ENCODE measurements around the gene GP1BA.

Gene GP1BA

GRCh38 chr17:4971826-4972225 is 39.7 kb downstream of the GP1BA start:
- Histone ChIP-seq H3K4me1 (ENCODE audit: control insufficient read depth in 1 of 2, insufficient read depth in 2 of 2, low read length in 2 of 2) (peaks cover 11 to 42% of the 10 kb centered on the region in 2 donors), H3K27ac (ENCODE audit: low read length) (peak overlapping the region; percentile 39), H3K27me3 (ENCODE audit: low read depth, low read length) (no peaks in the 10 kb centered on the region), H3K36me3 (ENCODE audit: control insufficient read depth in 1 of 2, insufficient read depth in 2 of 2, low read length in 2 of 2) (peaks cover 38 to 45% of the 10 kb centered on the region in 2 donors), H3K9me3 (ENCODE audit: control insufficient read depth in 1 of 2, low read length in 2 of 2) (no peaks in the 10 kb centered on the region), H3K4me3 (ENCODE audit: low read depth in 1 of 2, low read length in 2 of 2) (no peak overlapping the region)

- H3K4me1 ChIP-seq (ENCODE audit: control insufficient read depth in 1 of 2, insufficient read depth in 2 of 2, low read length in 2 of 2) = peaks cover 11 to 42% of the 10 kb centered on the region in 2 donors
- H3K27me3 ChIP-seq (ENCODE audit: low read depth, low read length) = no peaks in the 10 kb centered on the region
- H3K36me3 ChIP-seq (ENCODE audit: control insufficient read depth in 1 of 2, insufficient read depth in 2 of 2, low read length in 2 of 2) = peaks cover 42 to 49% of the 10 kb centered on the region in 2 donors
- peak overlapping the region; percentile 39 for H3K27ac ChIP-seq (ENCODE audit: low read length)
- H3K4me3 ChIP-seq (ENCODE audit: low read depth in 1 of 2, low read length in 2 of 2) = no peak overlapping the region
- no peaks in the 10 kb centered on the region for H3K9me3 ChIP-seq (ENCODE audit: control insufficient read depth in 1 of 2, low read length in 2 of 2)
These were observed 40.2 kb downstream of the GP1BA start for GRCh38 chr17:4972322-4972721.

- Histone ChIP-seq H3K9me3 (ENCODE audit: control insufficient read depth in 1 of 2, low read length in 2 of 2) (no peaks in the 10 kb centered on the region), H3K4me3 (ENCODE audit: low read depth in 1 of 2, low read length in 2 of 2) (no peak overlapping the region), H3K27me3 (ENCODE audit: low read depth, low read length) (no peaks in the 10 kb centered on the region), H3K27ac (ENCODE audit: low read length) (no peak overlapping the region), H3K36me3 (ENCODE audit: control insufficient read depth in 1 of 2, insufficient read depth in 2 of 2, low read length in 2 of 2) (peaks cover 46 to 51% of the 10 kb centered on the region in 2 donors), H3K4me1 (ENCODE audit: control insufficient read depth in 1 of 2, insufficient read depth in 2 of 2, low read length in 2 of 2) (peaks cover 11 to 42% of the 10 kb centered on the region in 2 donors)
These were observed 40.7 kb downstream of the GP1BA start for GRCh38 chr17:4972752-4973151.

GRCh38 chr17:4973256-4974114 is 41.4 kb downstream of the GP1BA start:
- peaks cover 53 to 57% of the 10 kb centered on the region in 2 donors for H3K36me3 ChIP-seq (ENCODE audit: control insufficient read depth in 1 of 2, insufficient read depth in 2 of 2, low read length in 2 of 2)
- H3K4me3 ChIP-seq (ENCODE audit: low read depth in 1 of 2, low read length in 2 of 2) = no peak overlapping the region

GRCh38 chr17:4974115-4974670 is 42.1 kb downstream of the GP1BA start:
- Histone ChIP-seq H3K36me3 (ENCODE audit: control insufficient read depth in 1 of 2, insufficient read depth in 2 of 2, low read length in 2 of 2) (peaks cover 57 to 58% of the 10 kb centered on the region in 2 donors), H3K4me3 (ENCODE audit: low read depth in 1 of 2, low read length in 2 of 2) (no peak overlapping the region), H3K4me1 (ENCODE audit: control insufficient read depth in 1 of 2, insufficient read depth in 2 of 2, low read length in 2 of 2) (peaks cover 6 to 33% of the 10 kb centered on the region in 2 donors), H3K9me3 (ENCODE audit: control insufficient read depth in 1 of 2, low read length in 2 of 2) (no peaks in the 10 kb centered on the region), H3K27me3 (ENCODE audit: low read depth, low read length) (no peaks in the 10 kb centered on the region), H3K27ac (ENCODE audit: low read length) (no peak overlapping the region)

More at GRCh38 chr17:4973256-4974114, 41.4 kb downstream of the GP1BA start:
- Histone ChIP-seq H3K27me3 (ENCODE audit: low read depth, low read length) (no peaks in the 10 kb centered on the region), H3K9me3 (ENCODE audit: control insufficient read depth in 1 of 2, low read length in 2 of 2) (no peaks in the 10 kb centered on the region), H3K4me1 (ENCODE audit: control insufficient read depth in 1 of 2, insufficient read depth in 2 of 2, low read length in 2 of 2) (peaks cover 10 to 39% of the 10 kb centered on the region in 2 donors), H3K27ac (ENCODE audit: low read length) (no peak overlapping the region)

GRCh38 chr17:4978726-4979125 is 46.6 kb downstream of the GP1BA start:
- H3K36me3 ChIP-seq (ENCODE audit: control insufficient read depth in 1 of 2, insufficient read depth in 2 of 2, low read length in 2 of 2) = peaks cover 37 to 75% of the 10 kb centered on the region in 2 donors
- H3K27ac ChIP-seq (ENCODE audit: low read length) = no peak overlapping the region
- no peak overlapping the region for H3K4me3 ChIP-seq (ENCODE audit: low read depth in 1 of 2, low read length in 2 of 2)
- no peaks in the 10 kb centered on the region for H3K9me3 ChIP-seq (ENCODE audit: control insufficient read depth in 1 of 2, low read length in 2 of 2)
- H3K4me1 ChIP-seq (ENCODE audit: control insufficient read depth in 1 of 2, insufficient read depth in 2 of 2, low read length in 2 of 2) = peaks cover 4 to 16% of the 10 kb centered on the region in 2 donors
- H3K27me3 ChIP-seq (ENCODE audit: low read depth, low read length) = no peaks in the 10 kb centered on the region

- no peaks in the 10 kb centered on the region for H3K27me3 ChIP-seq (ENCODE audit: low read depth, low read length)
- no peak overlapping the region for H3K27ac ChIP-seq (ENCODE audit: low read length)
- H3K36me3 ChIP-seq (ENCODE audit: control insufficient read depth in 1 of 2, insufficient read depth in 2 of 2, low read length in 2 of 2) = peaks cover 31 to 70% of the 10 kb centered on the region in 2 donors
- H3K4me1 ChIP-seq (ENCODE audit: control insufficient read depth in 1 of 2, insufficient read depth in 2 of 2, low read length in 2 of 2) = peaks cover 4 to 12% of the 10 kb centered on the region in 2 donors
- H3K4me3 ChIP-seq (ENCODE audit: low read depth in 1 of 2, low read length in 2 of 2) = no peak overlapping the region
- no peaks in the 10 kb centered on the region for H3K9me3 ChIP-seq (ENCODE audit: control insufficient read depth in 1 of 2, low read length in 2 of 2)
These were observed 48.7 kb downstream of the GP1BA start for GRCh38 chr17:4980644-4981216.

- Histone ChIP-seq H3K36me3 (ENCODE audit: control insufficient read depth in 1 of 2, insufficient read depth in 2 of 2, low read length in 2 of 2) (peaks cover 27 to 62% of the 10 kb centered on the region in 2 donors), H3K4me1 (ENCODE audit: control insufficient read depth in 1 of 2, insufficient read depth in 2 of 2, low read length in 2 of 2) (peaks cover 10 to 20% of the 10 kb centered on the region in 2 donors), H3K27ac (ENCODE audit: low read length) (no peak overlapping the region), H3K27me3 (ENCODE audit: low read depth, low read length) (no peaks in the 10 kb centered on the region), H3K4me3 (ENCODE audit: low read depth in 1 of 2, low read length in 2 of 2) (no peak overlapping the region), H3K9me3 (ENCODE audit: control insufficient read depth in 1 of 2, low read length in 2 of 2) (no peaks in the 10 kb centered on the region)
These were observed 50.2 kb downstream of the GP1BA start for GRCh38 chr17:4982305-4982704.

Data from muscle layer of duodenum (tissue), 2 donors.